GM19463 (cell line): Measurements from ENCODE around the gene ICAM3.
"Not testable (repeated sequence)": the region's sequence is repeated elsewhere in the genome, so short reads cannot be mapped to it uniquely, and the experiment has no call there.

Source experiments
- ATAC-seq: cut with Tn5 transposase; IDR thresholded peaks from one replicate; pipeline ENCODE4 v1.9.1; 2021; ENCODE audit warnings: mild to moderate bottlenecking, moderate library complexity; ENCODE audit not compliant: unreplicated experiment

ICAM3 gene

DNA sequence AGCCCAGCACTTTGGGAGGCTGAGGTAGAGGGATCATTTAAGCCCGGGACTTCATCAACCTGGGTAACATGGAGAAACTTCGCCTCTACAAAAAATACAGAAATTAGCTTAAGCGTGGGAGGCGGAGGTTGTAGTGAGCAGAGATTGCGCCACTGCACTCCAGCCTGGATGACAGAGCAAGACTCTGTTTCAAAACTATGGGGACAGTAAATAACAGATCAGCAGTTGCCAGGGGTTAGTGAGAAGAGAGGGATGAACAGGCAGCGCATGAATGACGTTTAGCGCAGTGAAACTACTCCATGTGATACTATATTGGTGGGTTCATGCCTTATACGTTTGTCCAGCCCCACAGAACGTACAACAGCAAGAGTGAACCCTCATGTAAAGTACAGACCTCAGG is 7.1 kb upstream of the ICAM3 start:
- ATAC-seq, result no peak

DNA sequence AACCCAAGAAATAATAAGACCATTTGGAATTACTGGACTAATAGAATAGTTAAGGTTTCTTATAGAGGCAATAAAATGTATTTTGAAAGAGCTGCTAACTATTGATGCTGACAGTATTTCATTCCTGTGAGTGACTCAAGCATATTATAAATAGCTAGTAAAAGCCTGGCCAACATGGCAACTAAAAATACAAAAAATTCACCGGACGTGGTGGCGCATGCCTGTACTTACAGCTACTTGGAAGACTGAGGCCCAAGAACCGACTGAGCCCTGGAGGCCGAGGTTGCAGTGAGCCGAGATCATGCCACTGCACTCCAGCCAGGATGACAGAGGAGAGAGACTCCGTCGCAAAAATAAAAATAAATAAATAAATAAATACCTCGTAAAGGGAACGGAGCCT is 5.4 kb upstream of the ICAM3 start:
- no peak for ATAC-seq

DNA sequence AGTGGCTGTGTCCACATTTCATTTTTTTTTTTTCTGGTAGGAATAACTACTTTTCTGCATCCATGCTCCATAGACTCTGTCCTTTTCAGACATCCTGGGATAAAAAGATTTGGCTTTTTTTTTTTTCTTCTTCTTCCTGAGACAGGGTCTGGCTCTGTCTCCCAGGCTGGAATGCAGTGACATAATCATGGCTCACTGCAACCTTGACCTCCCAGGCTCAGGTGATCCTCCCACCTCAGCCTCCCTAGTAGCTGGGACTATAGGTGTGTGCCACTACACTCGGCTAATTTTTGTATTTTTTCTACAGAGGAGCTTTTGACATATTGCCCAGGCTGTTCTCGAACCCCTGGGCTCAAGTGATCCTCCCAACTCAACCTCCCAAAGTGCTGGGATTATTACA is 4.1 kb upstream of the ICAM3 start:
- no peak for ATAC-seq

DNA sequence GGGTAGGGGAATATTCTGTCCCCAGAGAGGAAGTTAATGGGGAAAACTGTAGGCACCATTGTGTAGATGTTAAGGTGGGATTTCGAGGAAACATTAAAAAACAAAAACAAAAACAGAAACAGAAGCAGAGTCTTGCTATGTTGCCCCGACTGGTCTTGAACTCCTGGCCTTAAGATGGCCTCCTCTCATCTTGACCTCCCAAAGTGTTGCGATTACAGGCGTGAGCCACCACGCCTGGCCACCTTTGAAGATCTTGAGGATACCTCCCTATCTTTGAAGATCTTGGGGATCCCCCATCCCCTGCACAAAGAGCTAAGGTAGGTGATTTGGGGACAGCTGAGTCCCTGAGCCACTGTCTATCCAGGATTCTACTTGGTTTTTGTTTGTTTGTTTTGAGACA is 553 bp upstream of the ICAM3 start:
- ATAC-seq, result no peak

DNA sequence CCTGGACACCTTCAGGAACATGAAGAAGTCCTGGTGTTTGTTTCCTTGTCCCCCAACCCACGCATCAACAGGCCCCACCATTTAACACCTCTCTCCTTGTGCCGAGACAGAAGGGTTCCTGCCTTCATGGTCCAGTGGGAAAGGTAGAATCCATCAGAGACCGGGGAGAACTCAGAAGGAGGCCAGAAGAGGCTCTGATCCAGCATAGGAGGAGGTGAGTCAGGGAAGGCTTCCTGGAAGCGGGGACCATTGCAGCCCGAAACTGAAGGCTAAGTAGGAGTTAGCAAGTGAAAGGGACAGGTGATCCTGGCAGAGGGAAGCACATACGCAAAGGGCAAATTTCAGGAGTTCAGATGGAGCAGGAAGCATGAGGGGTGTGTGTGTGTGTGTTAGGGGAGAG is 484 bp downstream of the ICAM3 start:
- no peak for ATAC-seq

DNA sequence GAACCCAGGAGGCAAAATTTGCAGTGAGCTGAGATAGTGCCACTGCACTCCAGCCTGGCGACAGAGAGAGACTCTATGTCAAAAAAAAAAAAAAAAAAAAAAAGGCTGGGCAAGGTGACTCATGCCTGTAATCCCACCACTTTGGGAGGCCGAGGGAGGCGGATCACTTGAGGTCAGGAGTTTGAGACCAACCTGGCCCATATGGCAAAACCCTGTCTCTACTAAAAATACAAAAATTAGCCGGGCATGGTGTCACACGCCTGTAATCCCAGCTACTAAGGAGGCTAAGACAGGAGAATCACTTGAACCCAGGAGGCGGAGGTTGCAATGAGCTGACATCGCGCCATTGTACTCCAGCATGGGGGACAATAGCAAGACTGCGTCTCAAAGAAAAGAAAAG is 2.7 kb downstream of the ICAM3 start:
- ATAC-seq, result not testable (repeated sequence)

DNA sequence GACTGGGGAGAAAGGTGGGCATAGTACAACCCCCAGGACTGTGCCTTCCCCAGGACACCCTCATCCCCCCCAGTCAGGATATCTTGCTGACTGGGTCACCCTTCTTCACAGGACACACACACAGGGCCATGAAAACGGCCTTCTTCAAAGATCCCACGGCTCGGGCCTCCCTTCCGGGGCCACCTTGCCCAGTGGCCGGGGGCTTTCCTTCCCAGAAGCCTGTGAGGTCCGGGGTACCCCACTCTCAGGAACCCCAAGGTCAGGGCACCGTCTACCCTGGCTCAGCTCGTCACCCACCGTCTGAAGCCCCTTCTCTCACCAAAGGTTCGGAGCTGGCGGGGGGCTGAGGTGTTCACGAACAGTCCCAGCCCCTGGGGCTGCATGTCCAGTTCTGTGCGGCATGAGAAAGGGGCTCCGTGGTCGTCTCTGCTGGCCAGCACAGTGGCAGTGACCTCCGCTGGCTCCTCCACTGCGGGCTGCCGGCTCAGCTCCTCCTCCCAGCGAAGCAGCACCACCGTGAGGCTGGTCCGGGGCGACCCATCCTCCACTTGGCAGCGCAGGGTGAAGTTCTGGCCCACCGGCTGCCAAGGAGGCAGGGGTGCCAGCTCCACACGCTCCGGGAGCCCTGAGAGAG is 4.0 kb downstream of the ICAM3 start:
- no peak for ATAC-seq

DNA sequence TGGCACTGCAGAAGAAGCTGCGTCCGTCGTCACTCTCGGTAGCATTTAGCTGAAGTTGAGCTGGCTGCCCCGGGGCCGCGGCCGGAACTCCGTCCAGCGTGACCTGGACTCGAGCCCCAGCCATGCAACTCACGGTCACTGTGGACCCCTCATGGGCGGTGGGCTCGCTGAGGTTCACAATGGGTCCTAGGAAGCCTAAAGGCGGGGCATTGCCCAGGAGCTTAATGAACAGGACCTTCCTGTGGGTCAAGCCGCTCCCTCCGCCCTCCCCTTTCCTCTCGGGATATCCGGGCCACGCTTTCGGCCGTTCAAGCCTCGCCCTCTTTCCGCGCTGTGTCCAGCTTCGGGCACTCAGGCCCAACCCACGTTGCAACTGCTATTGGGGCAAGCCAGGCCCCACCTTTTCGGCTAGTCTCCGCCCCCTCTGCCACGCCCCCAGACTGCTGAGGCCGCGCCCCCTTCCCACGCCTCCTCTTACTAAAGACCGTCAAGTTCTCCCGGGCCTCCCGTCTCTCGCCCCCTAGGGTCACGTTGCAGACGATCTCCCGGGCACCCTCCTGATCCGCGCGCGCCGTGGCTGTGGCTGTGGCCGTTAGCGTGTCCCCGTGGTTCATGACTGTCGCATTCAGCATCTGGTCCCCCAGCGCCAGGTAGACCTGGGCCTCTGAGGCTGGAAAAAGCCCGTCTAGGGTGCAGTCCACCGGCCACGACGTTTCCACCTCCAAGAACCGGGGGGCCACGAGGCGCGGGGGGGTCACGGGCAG is 4.7 kb downstream of the ICAM3 start:
- ATAC-seq, result no peak

DNA sequence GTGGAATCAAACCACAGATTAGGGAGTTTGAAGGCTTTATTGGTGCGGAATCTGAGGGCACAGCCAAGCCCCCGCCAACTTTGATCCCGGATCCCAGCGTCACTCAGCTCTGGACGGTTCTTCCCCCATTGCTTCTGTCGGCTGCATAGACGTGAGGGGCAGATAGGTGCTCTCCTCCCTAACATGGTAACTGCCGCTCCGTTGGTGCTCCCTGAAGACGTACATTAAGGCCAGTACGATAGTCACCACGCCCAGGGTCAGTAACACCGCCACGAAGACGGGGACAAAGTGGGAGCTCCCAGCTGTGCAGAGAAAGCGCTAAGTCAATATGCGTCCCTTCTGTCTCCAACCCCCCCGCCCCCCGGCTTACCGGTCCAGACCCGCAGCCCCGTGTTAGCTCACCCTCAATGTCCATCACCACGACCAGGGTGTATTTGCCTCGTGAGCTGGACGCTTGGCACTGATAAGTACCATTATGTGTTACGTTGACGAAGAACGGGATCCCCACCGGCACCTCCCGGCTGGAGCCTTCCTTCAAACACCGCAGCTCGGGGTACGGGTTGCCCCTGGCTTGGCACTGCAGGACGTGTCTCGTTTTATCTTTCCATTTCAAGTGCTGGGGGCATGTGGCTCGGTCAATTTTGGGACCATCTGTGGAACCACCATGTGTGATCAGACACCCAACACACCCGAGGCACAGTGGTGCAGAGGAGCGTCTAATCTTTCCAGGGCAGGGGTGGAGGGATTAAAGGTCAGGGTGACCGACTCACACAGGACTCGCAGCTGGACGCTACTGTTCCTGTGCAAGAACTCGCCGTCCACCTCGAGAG is 5.5 kb downstream of the ICAM3 start:
- ATAC-seq, result no peak

DNA sequence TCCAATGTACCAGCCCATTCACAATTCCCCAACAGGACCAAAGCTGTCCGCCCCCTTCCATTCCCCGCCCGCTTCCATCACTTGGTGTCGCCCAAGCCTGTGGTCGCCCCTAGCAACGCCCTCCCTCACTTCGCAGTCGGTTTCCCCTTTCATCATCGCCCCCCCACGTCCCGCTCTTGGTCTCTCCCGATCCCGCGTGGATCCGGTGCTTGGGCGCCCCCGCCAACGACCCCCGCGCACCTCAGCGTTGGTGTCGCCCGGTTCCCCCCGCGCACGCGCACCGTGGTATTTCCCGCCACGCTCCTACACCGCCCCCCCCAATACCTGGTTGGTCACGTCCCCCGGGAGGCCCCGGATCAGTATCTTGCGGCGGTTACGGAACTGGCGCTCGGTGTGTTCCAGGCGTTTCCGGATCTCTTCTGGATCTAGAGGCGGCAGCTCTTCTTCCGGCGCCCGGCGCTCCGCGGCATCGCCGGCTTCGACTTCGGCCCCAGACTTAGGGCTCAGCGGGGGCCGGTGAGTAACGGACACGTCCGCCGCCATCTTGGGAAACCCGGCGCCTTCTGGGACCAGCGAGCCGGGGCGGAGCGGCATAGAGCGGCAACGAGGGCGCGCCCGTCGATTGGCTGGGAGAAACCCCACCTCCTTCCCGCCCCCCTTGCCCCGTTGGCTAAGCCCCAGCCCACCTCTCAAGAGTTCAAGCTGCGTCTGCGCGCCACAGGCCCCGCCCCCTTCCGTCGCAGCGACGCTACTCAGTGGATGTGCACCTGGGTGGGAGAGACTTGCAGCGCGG is 6.3 kb downstream of the ICAM3 start, which contains the start of gene RAVER1:
TSS of gene RAVER1 (minus strand) at position 565 of the 793 bp plus-strand sequence. CDS start at position 543, 22 bp downstream.
- ATAC-seq, result peak; percentile 91

DNA sequence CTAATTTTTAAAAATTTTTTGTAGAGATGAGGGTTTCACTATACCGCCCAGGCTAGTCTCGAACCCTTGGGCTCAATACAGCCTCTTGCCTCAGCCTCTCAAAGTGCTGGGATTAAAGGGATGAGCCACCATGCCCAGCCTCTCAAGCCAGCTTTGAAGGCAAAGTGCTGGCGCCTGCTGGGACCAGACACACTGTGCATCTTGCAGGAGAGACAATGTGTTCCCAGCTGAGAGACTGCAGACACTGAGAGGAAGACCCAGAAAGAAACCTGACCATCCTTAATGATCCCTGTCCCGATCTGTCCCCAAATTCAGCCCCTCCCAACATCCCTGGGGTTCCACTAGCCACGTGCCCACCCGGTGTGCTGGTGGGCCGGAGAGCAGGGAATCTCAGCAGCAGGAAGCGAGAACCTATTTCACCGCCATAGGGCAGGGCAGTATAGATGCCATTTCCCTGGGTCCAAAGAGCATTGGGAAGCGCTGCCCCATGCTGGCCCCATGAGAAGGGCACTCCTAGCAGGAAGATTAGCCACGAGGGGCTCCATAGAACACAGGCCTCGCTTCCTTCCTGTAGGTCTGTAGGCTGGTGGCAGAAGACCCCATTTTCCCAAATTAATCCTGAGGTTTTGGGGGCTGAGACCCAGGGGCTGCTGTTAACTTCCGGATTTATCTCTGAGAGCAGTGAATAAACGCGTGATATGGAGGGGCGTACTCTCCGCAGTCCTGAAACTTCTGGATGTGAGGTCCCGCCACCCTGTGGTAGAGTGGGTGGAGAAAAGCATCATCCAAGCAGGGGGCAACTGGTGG is 7.1 kb downstream of the ICAM3 start:
- no peak for ATAC-seq

DNA sequence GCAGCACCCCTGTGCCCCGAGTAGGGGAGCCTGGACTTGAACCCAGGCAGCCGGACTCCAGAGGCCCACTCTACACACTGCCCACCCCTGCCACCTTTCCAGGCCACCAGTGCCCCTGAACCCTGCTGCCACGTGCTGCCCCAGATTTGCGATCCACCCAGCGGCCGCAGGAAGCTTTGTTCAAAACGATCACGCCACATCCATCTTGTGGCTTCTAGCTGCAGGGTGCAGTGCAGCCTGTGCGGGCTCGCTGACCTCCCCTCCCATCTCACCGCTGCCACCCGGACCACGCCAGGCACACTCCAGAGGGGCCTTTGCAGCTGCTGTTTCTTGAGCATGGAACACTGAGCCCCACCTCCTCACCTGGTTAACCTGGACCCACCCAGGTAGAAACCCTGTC is 9.9 kb downstream of the ICAM3 start:
- no peak for ATAC-seq

DNA sequence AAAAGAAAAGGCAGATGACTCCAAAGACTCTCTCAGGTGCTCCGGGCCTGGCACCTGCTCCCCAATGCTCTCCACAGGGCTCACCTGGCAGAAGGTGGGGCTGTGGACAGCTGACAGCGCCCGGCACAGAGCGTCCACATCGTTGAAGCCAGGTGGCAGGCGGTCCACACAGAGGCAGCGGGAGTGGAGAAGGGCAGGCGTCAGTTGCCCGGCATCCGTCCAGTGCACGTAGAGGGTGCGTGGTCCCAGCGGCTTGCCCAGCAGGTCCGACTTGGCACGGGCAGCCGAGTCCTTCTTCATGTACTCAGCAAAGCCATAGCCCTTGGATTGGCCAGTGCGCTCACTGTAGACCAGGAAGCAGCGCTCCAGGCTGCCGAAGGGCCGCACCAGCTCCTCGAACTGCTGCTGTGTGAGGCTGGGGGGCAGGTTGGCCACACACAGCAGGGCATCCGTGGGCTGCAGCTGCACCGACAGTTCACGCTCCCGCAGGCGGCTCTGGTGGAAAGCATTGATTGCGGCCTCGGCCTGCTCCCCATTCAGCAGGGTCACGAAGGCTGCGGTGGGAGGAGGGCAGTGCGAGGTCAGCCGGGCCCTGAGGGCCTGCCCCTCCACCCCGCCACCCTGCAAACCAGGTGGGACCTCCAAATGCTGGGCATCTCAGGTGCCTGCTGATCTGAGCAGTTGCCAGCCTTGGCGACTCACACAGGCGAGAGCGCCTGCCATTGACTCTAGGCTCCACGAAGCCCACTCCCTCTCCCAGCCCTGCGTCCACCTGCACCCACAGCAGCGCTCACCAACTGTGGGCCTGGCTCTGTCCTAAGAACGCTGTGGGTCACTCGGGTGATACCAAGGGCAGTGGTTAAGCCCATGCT is 10.6 kb downstream of the ICAM3 start:
- no peak for ATAC-seq

DNA sequence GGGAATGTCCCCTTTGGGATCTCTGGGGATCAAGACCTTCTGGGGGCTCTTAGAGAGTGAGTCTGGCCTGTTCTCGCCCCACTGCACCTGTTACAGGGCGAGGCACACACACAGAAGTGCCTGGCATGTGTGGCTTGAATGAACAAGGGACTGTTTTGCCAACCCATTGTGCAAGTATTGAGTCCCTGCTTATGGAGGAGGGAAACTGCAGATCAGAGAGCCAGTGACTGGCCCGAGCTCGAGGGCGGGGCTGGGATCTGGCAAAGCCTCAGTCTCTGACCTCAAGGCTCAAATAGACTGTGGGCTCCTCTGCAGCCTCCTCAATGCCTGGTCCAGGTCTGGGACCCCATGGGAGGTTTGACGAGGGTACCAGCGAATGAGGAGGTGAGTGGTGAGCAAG is 11.6 kb downstream of the ICAM3 start:
- ATAC-seq, result no peak

DNA sequence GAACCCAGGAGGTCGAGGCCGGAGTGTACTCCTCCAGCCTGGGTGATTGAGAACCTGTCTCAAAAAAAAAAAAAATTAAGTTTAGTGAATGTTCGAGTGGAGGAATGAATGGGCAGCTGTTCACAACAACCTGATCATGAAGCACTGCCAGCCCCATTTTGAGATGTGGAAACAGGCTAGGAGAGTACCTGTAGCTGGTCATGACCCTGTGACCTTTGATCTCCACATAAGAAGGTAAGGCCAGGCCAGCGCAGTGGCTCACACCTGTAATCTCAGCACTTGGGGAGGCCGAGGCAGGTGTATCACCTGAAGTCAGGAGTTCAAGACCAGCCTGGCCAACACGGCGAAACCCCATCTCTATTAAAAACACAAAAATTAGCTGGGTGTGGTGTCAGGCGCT is 13.7 kb downstream of the ICAM3 start:
- ATAC-seq, result no peak

DNA sequence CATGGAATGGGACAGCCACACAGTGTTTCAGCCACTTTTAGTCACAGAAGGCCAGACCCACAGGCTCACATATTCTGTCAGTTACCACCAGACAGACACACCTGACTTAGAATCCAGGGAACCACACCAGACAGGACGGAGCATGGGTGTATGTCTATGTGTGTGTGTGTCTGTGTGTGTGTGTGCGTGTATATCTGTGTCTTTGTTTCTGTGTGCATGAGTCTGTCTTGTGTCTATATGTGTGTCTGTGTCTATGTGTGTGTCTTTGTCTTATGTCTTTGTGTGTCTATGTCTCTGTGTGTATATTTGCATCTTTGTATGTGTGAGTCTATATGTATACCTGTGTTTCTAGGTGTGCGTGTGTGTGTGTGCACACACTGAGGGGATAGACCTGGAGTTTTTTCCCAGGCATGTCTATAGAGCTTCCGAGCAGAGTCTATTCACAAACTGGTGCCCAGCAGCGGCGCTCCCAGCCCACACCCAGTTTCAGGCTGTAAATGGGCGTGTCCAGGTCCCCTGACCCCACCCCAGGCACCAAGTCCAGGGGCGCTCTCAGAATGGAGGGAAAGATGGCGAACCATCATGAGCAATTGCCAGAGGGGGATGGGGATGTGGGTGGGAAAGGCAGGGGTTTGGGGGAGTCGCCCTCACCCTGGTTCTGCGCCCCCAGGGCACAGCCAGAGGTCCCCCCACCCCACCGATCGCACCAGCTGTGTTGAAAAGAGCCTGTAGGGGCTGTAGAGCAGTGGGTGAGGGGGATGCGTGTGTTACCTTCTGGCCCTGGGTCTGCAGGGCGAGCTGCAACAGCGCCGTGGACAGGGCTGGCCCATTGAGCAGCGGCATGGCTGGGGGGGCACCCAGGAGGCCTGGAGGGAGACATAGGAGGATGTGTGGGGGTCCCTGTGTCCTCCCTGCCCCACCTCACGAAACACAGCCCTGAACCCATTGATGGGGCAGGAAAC is 17.3 kb downstream of the ICAM3 start:
- no peak for ATAC-seq

DNA sequence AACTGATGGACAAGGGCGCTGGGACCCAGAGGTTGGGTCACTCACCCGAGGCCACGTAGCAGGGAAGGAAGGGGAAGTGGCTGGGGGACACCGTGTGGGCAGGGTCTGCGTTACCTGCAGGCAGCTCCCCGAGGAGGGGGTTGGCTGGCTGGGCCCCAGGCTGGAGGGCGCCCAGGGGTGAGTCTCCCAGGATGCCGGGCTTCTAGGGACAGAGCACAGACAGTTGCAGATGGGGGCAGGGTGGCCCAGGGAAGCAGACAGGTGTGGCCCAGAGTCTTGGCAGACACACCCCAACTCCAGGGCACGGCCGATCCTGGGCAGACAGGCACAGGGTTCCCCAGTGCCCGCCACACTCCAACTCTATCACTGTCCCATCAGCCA is 18.0 kb downstream of the ICAM3 start:
- no peak for ATAC-seq
